ENCODE results near the gene COL23A1.

COL23A1 gene

GRCh38 chr5:178291161-178291561 lies 299.0 kb downstream of the COL23A1 start:
- DNase-seq: no peak

- DNase-seq: no peak
These were observed 299.8 kb downstream of the COL23A1 start for GRCh38 chr5:178290376-178290775.

- no peak for DNase-seq
These were observed 300.8 kb downstream of the COL23A1 start for GRCh38 chr5:178289438-178289837.

GRCh38 chr5:178288401-178289368 lies 301.5 kb downstream of the COL23A1 start:
- DNase-seq: no peak

GRCh38 chr5:178287791-178288105 lies 302.4 kb downstream of the COL23A1 start:
- DNase-seq: no peak

GRCh38 chr5:178287091-178287790 lies 303.0 kb downstream of the COL23A1 start:
- DNase-seq: no peak

GRCh38 chr5:178286226-178287090 lies 303.7 kb downstream of the COL23A1 start:
- no peak for DNase-seq

- no peak for DNase-seq
These were observed 304.6 kb downstream of the COL23A1 start for GRCh38 chr5:178285399-178286225.

GRCh38 chr5:178284996-178285395 lies 305.2 kb downstream of the COL23A1 start:
- DNase-seq: no peak

- DNase-seq: no peak
These were observed 306.0 kb downstream of the COL23A1 start for GRCh38 chr5:178284093-178284675.

- no peak for DNase-seq
These were observed 306.7 kb downstream of the COL23A1 start for GRCh38 chr5:178283520-178283919.

- DNase-seq: no peak
These were observed 307.8 kb downstream of the COL23A1 start for GRCh38 chr5:178282391-178282790.

- no peak for DNase-seq
These were observed 308.9 kb downstream of the COL23A1 start for GRCh38 chr5:178281331-178281730.

- DNase-seq: no peak
These were observed 309.6 kb downstream of the COL23A1 start for GRCh38 chr5:178280631-178281030.

- peak; percentile 61 to 66 for DNase-seq
These were observed 310.3 kb downstream of the COL23A1 start for GRCh38 chr5:178279723-178280438.

GRCh38 chr5:178279026-178279722 lies 311.0 kb downstream of the COL23A1 start:
- DNase-seq: no peak

GRCh38 chr5:178278358-178279023 lies 311.7 kb downstream of the COL23A1 start:
- no peak for DNase-seq

GRCh38 chr5:178277866-178278265 lies 312.3 kb downstream of the COL23A1 start:
- DNase-seq: no peak

GRCh38 chr5:178277346-178277745 lies 312.8 kb downstream of the COL23A1 start:
- DNase-seq: no peak
